ENCODE measurements around the gene TMEM95.

- TF ChIP-seq ZNF274 (IDR thresholded peaks at IDR 0.05; ENCODE audit: low read length) (no peak), ZNF274 (tag by site-specific recombination; IDR thresholded peaks at IDR 0.05; ENCODE audit: borderline replicate concordance) (no peak), ZNF600 (tag by site-specific recombination; IDR thresholded peaks at IDR 0.05) (no peak), ZNF280D (tag by site-specific recombination; IDR thresholded peaks at IDR 0.05) (no peak), ZNF529 (tag by site-specific recombination; IDR thresholded peaks at IDR 0.05; ENCODE audit: insufficient replicate concordance) (no peak), IKZF3 (tag by site-specific recombination; IDR thresholded peaks at IDR 0.05) (no peak), REST (tag by site-specific recombination; IDR thresholded peaks at IDR 0.05) (no peak), CTCF (tag by site-specific recombination; IDR thresholded peaks at IDR 0.05) (no peak), BCL11A (tag by site-specific recombination; IDR thresholded peaks at IDR 0.05; ENCODE audit: low read depth) (no peak), ZSCAN18 (tag by site-specific recombination; IDR thresholded peaks at IDR 0.05) (no peak), ZNF292 (tag by site-specific recombination; IDR thresholded peaks at IDR 0.05; ENCODE audit: borderline replicate concordance, low read depth) (no peak), ZNF558 (tag by site-specific recombination; IDR thresholded peaks at IDR 0.05) (no peak)
Observed at GRCh38 chr17:7389924-7390910, 35.3 kb downstream of the TMEM95 start.
